Vagina (tissue), 2 donors: ENCODE measurements around the gene PRSS53. TPM values are rescaled to one million over a fixed set of nuclear protein-coding genes. Genes with fewer than 3 reads are reported as not detected.

ENCODE experiments used
- DNase-seq, 2 donors: peaks; one replicate each; pipeline ENCODE4 v3.0.0-alpha.2; 2017; ENCODE audit errors: extremely low spot score in 2 of 2
- H3K27ac ChIP-seq: fragments of 200-600 bp; sonication (generic); one replicate; pipeline ENCODE4 v1.5.1; 2019
- H3K27me3 ChIP-seq: fragments of 200-600 bp; sonication (generic); one replicate; pipeline ENCODE4 v1.5.1; 2019
- H3K36me3 ChIP-seq, 2 donors: fragments of 200-600 bp; sonication (generic); one replicate each; pipeline ENCODE4 v1.5.1; 2017 to 2019
- H3K4me1 ChIP-seq: fragments of 200-600 bp; sonication (generic); one replicate; pipeline ENCODE4 v1.5.1; 2019
- H3K4me3 ChIP-seq, 2 donors: fragments of 200-600 bp; sonication (generic); 1 replicate in 1 of 2; 2 replicates in 1 of 2; pipeline ENCODE4 v1.5.1; 2016 to 2019
- H3K9me3 ChIP-seq: fragments of 200-600 bp; sonication (generic); one replicate; pipeline ENCODE4 v1.5.1; 2019
- POLR2A ChIP-seq, 2 donors: fragments of 450-650 bp; IDR thresholded peaks; one replicate each; pipeline ENCODE4 v1.6.1; 2017; ENCODE audit warnings: antibody characterized with exemption in 2 of 2, mild to moderate bottlenecking in 2 of 2, moderate library complexity in 2 of 2
- POLR2AphosphoS5 ChIP-seq, 2 donors: sonication (generic); formaldehyde crosslinking; IDR thresholded peaks; one replicate each; pipeline ENCODE4 v1.9.0; 2017; ENCODE audit warnings: antibody characterized with exemption in 2 of 2, mild to moderate bottlenecking in 2 of 2, low read depth in 1 of 2; ENCODE audit not compliant: insufficient read depth in 1 of 2
- intact Hi-C: fragments of 100-400 bp; cut with DNase I; formaldehyde crosslinking; loops from one replicate; pipeline ENCODE4 v1.15.1; 2023
- total RNA-seq: library from RNA; depleted of rRNA; stranded (reverse); fragments of >200 nt; gene quantifications from one replicate; pipeline ENCODE4 v1.2.3, GENCODE V29; 2016
- TF ChIP-seq, protein P1 (sequence below), 3 experiments: fragments of 450-650 bp in 2 of 3; fragments of 200-600 bp in 1 of 3; sonication (generic) in 1 of 3; IDR thresholded peaks; one replicate each; pipeline ENCODE4 v1.5.1; 2017 to 2019; ENCODE audit warnings: antibody characterized with exemption in 3 of 3, mild to moderate bottlenecking in 2 of 3, moderate library complexity in 2 of 3

Gene PRSS53
- total RNA-seq, 1 donor from 2014 or later: 2.0 TPM

DNA sequence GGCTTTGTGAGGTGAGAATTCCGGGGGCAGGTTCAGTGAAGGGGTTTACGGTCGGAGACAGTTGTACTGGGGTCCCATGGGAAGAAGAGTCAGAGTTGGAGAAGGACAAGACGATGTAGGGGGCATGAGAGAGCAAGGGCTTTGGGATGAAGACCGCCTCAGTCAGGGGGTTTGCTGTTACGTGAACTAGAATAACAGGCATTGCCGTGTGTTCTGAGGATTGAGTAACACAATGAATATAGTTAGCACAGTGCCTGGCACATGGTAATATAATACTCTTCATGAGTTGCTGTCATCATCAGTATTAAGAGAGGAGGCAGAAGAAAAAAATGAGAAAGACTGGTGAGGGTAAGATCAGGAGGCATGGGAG lies 13.9 kb downstream of the PRSS53 start:
- Histone ChIP-seq H3K36me3 (peaks cover 0 to 35% of the 10 kb centered on the region in 2 donors), H3K27me3 (no peaks in the 10 kb centered on the region), H3K4me3 (peak overlapping the region; percentile 65 to 97), H3K9me3 (no peaks in the 10 kb centered on the region), H3K4me1 (peaks cover 31% of the 10 kb centered on the region), H3K27ac (peak overlapping the region; percentile 94)
- no peak for DNase-seq
- no peak for TF ChIP-seq POLR2AphosphoS5 (IDR thresholded peaks at IDR 0.05; ENCODE audit: insufficient read depth in 1 of 2, low read depth in 1 of 2)
- TF ChIP-seq, protein P1, sequence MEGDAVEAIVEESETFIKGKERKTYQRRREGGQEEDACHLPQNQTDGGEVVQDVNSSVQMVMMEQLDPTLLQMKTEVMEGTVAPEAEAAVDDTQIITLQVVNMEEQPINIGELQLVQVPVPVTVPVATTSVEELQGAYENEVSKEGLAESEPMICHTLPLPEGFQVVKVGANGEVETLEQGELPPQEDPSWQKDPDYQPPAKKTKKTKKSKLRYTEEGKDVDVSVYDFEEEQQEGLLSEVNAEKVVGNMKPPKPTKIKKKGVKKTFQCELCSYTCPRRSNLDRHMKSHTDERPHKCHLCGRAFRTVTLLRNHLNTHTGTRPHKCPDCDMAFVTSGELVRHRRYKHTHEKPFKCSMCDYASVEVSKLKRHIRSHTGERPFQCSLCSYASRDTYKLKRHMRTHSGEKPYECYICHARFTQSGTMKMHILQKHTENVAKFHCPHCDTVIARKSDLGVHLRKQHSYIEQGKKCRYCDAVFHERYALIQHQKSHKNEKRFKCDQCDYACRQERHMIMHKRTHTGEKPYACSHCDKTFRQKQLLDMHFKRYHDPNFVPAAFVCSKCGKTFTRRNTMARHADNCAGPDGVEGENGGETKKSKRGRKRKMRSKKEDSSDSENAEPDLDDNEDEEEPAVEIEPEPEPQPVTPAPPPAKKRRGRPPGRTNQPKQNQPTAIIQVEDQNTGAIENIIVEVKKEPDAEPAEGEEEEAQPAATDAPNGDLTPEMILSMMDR (IDR thresholded peaks at IDR 0.05): no peak
- no peak for TF ChIP-seq POLR2A (IDR thresholded peaks at IDR 0.05)
- intact Hi-C loops: loop anchor here (10.0 kb wide), 1 partner anchor 90 kb away; the partner anchor contains the start of gene HSD3B7

DNA sequence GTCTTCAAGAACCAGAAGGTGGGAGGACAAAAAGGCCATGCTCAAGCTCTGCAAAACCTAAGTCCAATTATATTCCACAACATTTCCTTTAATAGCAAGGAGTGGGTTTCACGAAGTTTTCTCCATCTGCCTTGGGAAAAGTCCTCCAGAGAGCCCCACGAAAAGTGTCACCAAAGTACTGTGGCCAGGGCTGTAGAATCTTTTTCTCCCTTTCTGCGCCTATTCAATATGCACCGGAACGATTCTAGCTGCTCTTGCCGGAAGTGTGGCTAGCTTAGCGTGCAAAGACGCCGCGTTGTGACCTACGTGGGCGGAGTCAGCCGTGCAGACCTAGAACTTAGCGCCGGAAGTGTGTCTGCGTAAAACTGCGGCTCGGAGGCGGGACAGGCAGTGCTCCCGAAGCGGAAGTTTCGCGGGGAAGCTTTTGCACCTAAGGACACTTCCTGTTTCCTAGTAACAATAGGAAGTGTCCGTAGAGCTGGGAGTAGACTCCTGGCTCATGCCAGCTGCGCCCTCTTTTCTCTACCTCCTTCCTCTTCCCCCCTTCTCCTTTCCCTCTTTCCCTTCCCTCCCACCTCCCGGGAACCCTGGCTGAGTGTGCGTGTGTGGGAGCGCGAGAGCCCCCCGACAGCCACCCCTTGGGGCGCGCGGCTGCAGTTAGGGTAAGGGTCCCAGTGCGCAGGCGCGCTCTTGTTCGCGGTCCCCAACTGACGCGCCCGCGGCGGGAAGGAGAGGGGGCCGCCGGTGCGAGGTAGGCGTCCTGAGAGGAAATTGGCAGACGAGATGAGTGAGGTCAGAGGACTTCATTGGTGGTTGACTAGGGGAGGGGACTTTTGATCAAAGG lies 14.6 kb downstream of the PRSS53 start, which contains the start of the genes ZNF646 and ZNF668:
Gene ZNF646, plus strand, starts transcription at position 453 of the 844 bp plus-strand sequence. CDS start 1,903 bp downstream, outside the sequence.
Gene ZNF668, minus strand, starts transcription at position 271 of the 844 bp plus-strand sequence. CDS start 9,781 bp downstream, outside the sequence.
- H3K9me3 ChIP-seq: no peaks in the 10 kb centered on the region
- no peaks in the 10 kb centered on the region for H3K27me3 ChIP-seq
- peak in 1 of 2 donors; percentile 97 for DNase-seq
- peaks cover 0 to 29% of the 10 kb centered on the region in 2 donors for H3K36me3 ChIP-seq
- H3K4me3 ChIP-seq: peak within 1 kb of the TSS; percentile 65 to 97
- peak within 1 kb of the TSS; percentile 94 for H3K27ac ChIP-seq
- TF ChIP-seq POLR2AphosphoS5 (IDR thresholded peaks at IDR 0.05; ENCODE audit: insufficient read depth in 1 of 2, low read depth in 1 of 2): peak; percentile 86 to 98
- TF ChIP-seq, protein P1 (IDR thresholded peaks at IDR 0.05): no peak
- TF ChIP-seq POLR2A (IDR thresholded peaks at IDR 0.05): peak in 1 of 2 donors; percentile 56
- intact Hi-C loops: loop anchor here (10.0 kb wide), 1 partner anchor 89 kb away; the partner anchor contains the start of gene HSD3B7
- peaks cover 31% of the 10 kb centered on the region for H3K4me1 ChIP-seq

DNA sequence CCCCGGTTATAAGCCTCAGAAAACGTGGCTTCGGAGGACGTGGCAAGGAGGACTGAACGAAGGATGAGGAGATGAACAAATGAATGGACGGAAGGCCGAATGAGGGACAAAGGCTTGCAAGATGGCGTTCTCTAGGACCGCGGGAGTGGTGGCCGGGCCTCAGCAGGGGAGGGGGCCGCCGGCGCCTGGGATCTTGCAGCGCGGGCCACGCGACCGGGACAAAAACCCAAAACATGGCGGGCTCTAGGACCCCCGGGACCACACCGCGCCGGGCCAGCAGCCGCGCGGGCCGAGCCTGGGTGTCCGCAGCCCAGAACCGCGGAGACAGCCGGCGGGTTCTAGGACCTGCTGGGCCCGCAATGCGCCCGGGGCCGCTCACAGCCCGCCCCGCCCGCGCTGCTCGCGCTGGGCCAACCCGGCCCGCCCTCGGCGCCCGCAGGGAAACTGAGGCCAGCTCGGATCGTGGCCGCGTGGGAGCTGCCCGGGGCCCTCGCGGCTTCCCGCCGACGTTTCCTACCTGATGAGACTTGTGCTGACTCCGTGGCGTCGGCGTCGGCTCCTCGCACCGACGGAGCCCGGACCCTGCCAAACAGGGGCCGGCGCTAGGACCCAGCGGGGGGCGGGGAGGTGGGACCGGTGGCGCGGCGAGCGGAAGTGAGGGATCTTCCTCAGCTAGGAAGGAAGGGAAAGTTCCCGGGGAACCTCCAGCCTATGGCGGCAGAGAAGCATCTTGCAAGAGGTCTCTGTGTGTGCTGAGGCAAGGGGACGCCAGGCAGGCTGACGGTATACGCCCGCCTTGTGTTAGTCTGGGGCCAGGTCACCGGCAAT lies 15.4 kb downstream of the PRSS53 start:
- peaks cover 0 to 21% of the 10 kb centered on the region in 2 donors for H3K36me3 ChIP-seq
- H3K9me3 ChIP-seq: no peaks in the 10 kb centered on the region
- peak overlapping the region; percentile 94 for H3K27ac ChIP-seq
- H3K27me3 ChIP-seq: no peaks in the 10 kb centered on the region
- H3K4me1 ChIP-seq: peaks cover 31% of the 10 kb centered on the region
- H3K4me3 ChIP-seq: peak overlapping the region; percentile 65 to 97
- DNase-seq: no peak
- TF ChIP-seq, protein P1 (IDR thresholded peaks at IDR 0.05): no peak
- no peak for TF ChIP-seq POLR2AphosphoS5 (IDR thresholded peaks at IDR 0.05; ENCODE audit: insufficient read depth in 1 of 2, low read depth in 1 of 2)
- TF ChIP-seq POLR2A (IDR thresholded peaks at IDR 0.05): no peak
- intact Hi-C loops: loop anchor here (10.0 kb wide), 1 partner anchor 89 kb away; the partner anchor contains the start of gene HSD3B7

DNA sequence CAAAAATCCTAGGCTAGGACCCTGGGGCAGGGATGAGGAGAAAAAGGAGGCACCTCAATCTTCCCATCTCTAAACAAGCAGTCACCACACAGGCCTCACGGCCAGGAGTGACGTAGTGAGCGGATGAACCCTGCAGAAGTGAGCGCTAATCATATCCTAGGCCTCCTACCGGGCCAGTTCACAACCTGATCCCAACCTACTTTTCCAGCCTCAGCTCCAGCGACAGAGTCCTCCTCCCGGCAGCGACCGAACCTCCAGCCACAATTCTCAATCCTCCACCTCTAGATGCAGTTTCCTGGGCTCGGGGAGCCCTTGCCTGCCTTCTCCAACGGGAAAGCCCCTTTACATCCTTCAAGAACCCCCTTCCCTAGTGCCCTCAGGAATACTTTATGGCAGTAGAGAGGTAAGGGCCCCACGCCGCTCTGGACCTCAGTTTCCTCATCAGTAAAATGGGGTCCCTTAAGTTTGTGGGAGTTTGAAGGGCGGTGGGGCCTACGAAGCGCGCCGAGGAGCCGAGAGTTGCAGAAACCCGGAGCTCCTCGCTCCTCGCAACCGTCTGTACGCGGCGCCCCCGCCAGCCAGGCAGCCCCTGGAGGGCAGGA lies 16.1 kb downstream of the PRSS53 start:
- Histone ChIP-seq H3K9me3 (no peaks in the 10 kb centered on the region), H3K4me3 (peak overlapping the region; percentile 65 to 97), H3K27ac (peak overlapping the region; percentile 94), H3K36me3 (peaks cover 0 to 14% of the 10 kb centered on the region in 2 donors), H3K4me1 (peaks cover 31% of the 10 kb centered on the region), H3K27me3 (no peaks in the 10 kb centered on the region)
- intact Hi-C loops: loop anchor here (10.0 kb wide), 1 partner anchor 88 kb away; the partner anchor contains the start of gene HSD3B7
- DNase-seq: no peak
- TF ChIP-seq, protein P1 (IDR thresholded peaks at IDR 0.05): no peak
